Natural killer cell treated with Interleukin-12 subunit alpha and Interleukin-12 subunit beta and Interleukin-15 and Interleukin-18, amount 100 ng/mL, for 72 hours (primary cell): ENCODE data around the gene FBL. TPM values are rescaled to one million over a fixed set of nuclear protein-coding genes. Genes with fewer than 3 reads are reported as not detected.
"Not testable (repeated sequence)": the region's sequence is repeated elsewhere in the genome, so short reads cannot be mapped to it uniquely, and the experiment has no call there.

Experiments used
- ATAC-seq, 2 donors: fragments of 150-1000 bp; cut with Tn5 transposase in 1 of 2; sonication (Bioruptor Pico), chemical (Tn5 transposase) in 1 of 2; 2 replicates each; pipeline ENCODE4 v1.10.0; 2021
- DNase-seq: peaks from one replicate; pipeline ENCODE4 v3.0.0; 2022; ENCODE audit warnings: low spot score
- H3K27ac Mint-ChIP-seq, 2 donors: 1 replicate in 1 of 2; 2 replicates in 1 of 2; pipeline ENCODE4 v1.8.0; 2022; ENCODE audit warnings: mixed read lengths in 2 of 2, mild to moderate bottlenecking in 1 of 2, moderate library complexity in 1 of 2
- H3K27me3 Mint-ChIP-seq, 2 donors: 1 replicate in 1 of 2; 2 replicates in 1 of 2; pipeline ENCODE4 v1.8.0; 2022; ENCODE audit warnings: mixed read lengths in 2 of 2
- H3K36me3 Mint-ChIP-seq: one replicate; pipeline ENCODE4 v1.8.0; 2022; ENCODE audit warnings: mixed read lengths
- H3K4me1 Mint-ChIP-seq, 2 donors: 1 replicate in 1 of 2; 2 replicates in 1 of 2; pipeline ENCODE4 v1.8.0; 2022; ENCODE audit warnings: low read depth in 2 of 2, mixed read lengths in 2 of 2, mild to moderate bottlenecking in 1 of 2
- H3K4me3 Mint-ChIP-seq: one replicate; pipeline ENCODE4 v1.8.0; 2022; ENCODE audit warnings: mixed read lengths
- H3K9me3 Mint-ChIP-seq: 2 replicates; pipeline ENCODE4 v1.8.0; 2022; ENCODE audit warnings: mixed read lengths
- total RNA-seq, 2 donors: library from RNA; stranded (reverse); gene quantifications; one replicate each; pipeline ENCODE4 v1.2.3, GENCODE V29; 2022

FBL gene
- total RNA-seq: 100 to 1,000 TPM; 304 to 505 TPM

DNA sequence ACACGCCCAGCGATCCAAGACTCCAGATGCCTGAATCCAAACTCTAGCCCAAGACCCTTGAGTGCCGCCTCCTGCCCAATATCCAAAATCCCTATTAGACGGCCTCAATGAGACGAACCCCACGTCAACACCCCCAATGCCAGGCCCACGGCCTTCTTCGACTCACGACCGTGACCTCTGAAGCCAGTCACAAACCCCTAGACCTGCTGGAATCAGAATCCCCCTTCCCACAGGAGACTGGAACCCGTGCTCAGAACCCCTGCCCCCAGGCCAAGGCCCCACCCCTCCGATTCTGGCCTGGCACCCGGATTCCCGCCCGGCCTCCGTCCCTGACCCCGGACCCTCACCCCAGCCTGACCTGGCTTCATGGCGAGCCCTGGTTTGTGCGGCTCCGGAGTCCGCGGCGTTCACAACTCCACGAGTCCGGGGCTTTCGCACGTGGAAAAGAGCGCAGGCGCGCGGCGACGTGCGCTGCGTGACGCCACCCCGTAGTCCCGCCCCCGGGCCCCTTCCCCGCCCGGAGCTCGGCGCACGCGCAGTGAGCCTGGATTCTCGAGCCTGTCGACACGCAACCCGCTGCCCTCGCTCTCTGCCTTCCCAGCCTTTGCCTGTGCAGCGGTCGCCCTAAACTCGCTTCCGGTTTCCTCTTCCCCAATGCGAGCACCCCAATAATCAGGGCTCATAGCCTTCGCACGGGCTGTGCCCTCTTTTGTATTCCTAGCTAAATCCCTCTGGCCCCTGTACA is at the start of gene FBL:
TSS of gene FBL (minus strand) at position 447 of the 745 bp plus-strand sequence. CDS start at position 368, 79 bp downstream.
- DNase-seq: peak; percentile 98
- Mint-ChIP-seq H3K36me3 (no peaks in the 10 kb centered on the region), H3K27me3 (peaks cover 0 to 2% of the 10 kb centered on the region in 2 donors), H3K27ac (peak within 1 kb of the TSS; percentile 77 to 94), H3K9me3 (no peaks in the 10 kb centered on the region), H3K4me3 (peak within 1 kb of the TSS; percentile 88), H3K4me1 (peaks cover 40 to 41% of the 10 kb centered on the region in 2 donors)
- peak; percentile 96 for ATAC-seq

DNA sequence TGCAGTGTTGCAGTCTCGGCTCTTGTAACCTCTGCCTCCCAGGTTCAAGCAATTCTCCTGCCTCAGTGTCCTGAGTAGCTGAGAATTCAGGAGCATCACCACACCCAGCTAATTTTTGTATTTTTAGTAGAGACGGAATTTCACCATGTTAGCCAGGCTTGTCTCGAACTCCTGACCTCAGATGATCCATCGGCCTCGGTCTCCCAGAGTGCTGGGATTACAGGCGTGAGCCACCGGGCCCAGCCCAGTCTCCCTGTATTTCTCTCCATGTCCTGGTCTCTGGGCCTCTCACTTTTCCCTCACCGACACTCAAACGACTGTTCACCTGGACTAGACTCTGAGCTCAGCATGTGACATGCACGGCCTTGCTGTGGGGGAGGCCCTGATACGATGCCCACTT is 48.9 kb upstream of the FBL start:
- not testable (repeated sequence) for H3K4me1 Mint-ChIP-seq, H3K9me3 Mint-ChIP-seq, DNase-seq, H3K36me3 Mint-ChIP-seq, H3K27ac Mint-ChIP-seq, ATAC-seq, H3K27me3 Mint-ChIP-seq, H3K4me3 Mint-ChIP-seq

DNA sequence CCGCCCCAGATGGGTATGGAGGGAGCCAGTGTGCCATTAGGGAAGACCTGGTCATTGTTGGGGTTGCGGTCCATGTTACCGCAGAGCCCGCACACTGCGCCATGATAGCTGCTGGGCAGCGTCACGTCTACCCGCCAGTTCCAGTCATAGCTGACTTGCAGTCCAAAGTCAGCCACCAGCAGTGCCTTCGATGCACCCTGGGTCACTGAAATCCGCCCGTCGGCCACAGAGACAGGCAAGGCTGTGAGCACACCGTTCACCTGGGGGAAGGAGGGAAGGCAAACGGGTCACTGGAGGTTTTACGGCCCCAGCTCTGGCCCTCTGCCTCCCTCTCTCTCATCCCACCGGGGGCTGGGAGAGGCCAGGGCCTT is 48.0 kb upstream of the FBL start:
- ATAC-seq, DNase-seq, H3K4me1 Mint-ChIP-seq, H3K36me3 Mint-ChIP-seq, H3K4me3 Mint-ChIP-seq, H3K9me3 Mint-ChIP-seq, H3K27ac Mint-ChIP-seq, H3K27me3 Mint-ChIP-seq: not testable (repeated sequence)

- H3K27me3 Mint-ChIP-seq, H3K36me3 Mint-ChIP-seq, H3K4me1 Mint-ChIP-seq, H3K9me3 Mint-ChIP-seq, DNase-seq: not testable (repeated sequence)
- Mint-ChIP-seq H3K4me3 (peak overlapping the region; percentile 21), H3K27ac (peak overlapping the region in 1 of 2 donors; percentile 30)
- ATAC-seq: peak in 1 of 2 donors; percentile 17
These were observed 47.4 kb upstream of the FBL start for GRCh38 chr19:39893366-39894235.

DNA sequence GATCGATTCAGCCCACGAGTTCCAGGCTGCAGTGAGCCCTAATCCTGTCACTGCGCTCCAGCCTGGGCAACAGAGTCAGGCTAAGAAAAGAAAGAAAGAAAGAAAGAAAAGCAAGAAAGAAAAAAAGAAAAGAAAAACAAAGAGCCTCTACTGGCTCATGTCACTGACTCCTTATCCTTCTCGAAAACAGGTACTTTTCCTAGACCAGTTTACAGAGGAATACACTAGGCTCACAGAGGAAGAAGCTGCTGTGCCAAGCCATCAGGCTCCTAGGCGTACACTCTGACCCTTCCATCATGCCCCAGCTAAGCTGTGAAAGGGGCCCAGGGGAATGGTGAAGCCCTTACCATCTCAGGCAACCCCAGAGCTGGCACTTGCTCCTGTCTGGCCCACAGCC is 46.3 kb upstream of the FBL start:
- not testable (repeated sequence) for DNase-seq, H3K27ac Mint-ChIP-seq, H3K9me3 Mint-ChIP-seq, ATAC-seq, H3K4me1 Mint-ChIP-seq, H3K4me3 Mint-ChIP-seq, H3K27me3 Mint-ChIP-seq, H3K36me3 Mint-ChIP-seq

DNA sequence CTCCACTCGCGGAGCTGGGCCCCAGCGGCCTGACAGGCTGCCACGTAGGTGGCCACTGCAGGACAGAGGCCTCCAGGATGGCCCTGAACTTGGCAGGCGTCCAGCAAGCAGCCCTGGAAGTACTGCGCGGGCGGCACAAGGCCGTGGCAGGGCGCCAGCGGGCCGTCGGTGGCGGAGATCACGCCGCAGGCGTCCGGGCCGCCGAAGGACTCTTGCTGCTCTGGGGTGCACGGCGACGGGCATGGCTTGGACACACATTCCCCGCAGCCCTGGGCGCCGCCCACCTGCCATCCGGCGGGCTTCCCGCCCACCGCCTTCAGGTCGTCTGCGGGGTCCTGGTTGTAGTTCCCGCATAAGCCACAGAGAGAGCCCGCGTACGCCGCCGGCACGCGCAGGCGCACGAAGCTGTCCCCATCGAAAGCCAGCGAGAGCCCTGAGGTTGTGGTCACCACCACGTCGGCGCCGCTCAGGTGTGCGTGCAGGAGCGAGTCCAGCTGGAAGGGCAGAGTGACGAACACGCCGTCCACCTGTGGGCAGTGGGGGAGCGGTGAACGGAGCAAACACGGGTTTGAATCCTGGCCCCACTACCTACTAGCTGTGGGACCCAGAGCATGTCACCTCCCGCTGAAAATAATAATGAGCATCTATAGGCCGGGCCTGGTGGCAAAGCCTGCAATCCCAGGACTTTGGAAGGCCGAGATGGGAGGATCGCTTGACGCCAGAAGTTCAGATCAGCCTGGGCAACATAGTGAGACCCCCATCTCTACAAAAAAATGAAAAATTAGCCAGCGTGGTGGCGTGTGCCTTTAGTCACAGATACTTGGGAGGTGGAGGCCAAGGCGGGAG is 45.7 kb upstream of the FBL start:
- not testable (repeated sequence) for H3K4me1 Mint-ChIP-seq, DNase-seq, H3K36me3 Mint-ChIP-seq, H3K27me3 Mint-ChIP-seq, H3K4me3 Mint-ChIP-seq, H3K27ac Mint-ChIP-seq, H3K9me3 Mint-ChIP-seq
- peak; percentile 3 to 28 for ATAC-seq

GRCh38 chr19:39890755-39891551 is 44.8 kb upstream of the FBL start:
- H3K4me3 Mint-ChIP-seq: no peak overlapping the region

DNA sequence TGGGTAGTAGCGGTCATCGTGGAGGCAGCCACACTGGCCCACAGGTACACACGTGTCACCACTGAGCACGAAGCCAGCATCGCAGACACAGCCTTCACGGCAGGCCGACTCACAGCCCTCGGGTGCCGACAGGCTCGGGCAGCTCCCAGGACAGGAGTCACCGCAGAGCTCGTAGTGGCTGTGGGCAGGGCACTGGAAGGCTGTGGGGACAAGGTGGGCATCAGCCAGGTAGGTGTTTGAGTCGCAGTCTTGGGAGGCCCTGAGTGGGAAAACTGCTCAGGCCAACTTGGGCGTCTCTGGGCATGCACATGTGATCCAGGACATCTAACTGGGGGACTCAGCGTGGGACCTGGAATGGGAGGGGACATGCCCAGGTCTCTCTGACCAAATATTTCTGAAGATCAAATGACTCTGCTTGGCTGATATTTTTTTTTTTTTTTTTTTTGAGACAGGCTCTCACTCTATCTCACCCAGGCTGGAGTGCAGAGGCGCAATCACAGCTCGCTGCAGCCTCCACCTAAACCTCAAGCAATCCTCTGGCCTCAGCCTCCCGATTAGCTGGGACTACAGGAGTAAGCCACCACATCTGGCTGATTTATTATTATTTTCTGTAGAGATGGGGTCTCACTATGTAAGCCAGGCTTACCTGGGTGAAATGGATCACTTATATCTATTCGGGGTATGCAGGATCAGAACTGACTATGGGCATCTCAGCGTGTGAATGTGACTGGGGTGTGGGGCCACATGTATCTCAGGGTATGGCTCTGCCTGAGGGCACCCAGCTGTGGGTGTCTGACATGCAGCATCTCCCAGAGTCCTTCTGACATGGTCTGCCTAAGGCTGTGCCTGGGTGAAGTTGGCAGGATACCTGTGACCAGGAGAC is 43.9 kb upstream of the FBL start:
- not testable (repeated sequence) for H3K27me3 Mint-ChIP-seq, H3K4me1 Mint-ChIP-seq, H3K9me3 Mint-ChIP-seq, H3K36me3 Mint-ChIP-seq, H3K27ac Mint-ChIP-seq, H3K4me3 Mint-ChIP-seq, DNase-seq
- peak in 1 of 2 donors; percentile 4 for ATAC-seq

More at GRCh38 chr19:39890755-39891551, 44.8 kb upstream of the FBL start:
- Mint-ChIP-seq H3K36me3 (no peaks in the 10 kb centered on the region), H3K27me3 (no peaks in the 10 kb centered on the region), H3K27ac (peak overlapping the region in 1 of 2 donors; percentile 66), H3K9me3 (no peaks in the 10 kb centered on the region), H3K4me1 (peaks cover 6 to 8% of the 10 kb centered on the region in 2 donors)
- DNase-seq: no peak
- no peak for ATAC-seq

- H3K27ac Mint-ChIP-seq, ATAC-seq, H3K4me1 Mint-ChIP-seq, H3K36me3 Mint-ChIP-seq, H3K27me3 Mint-ChIP-seq, H3K4me3 Mint-ChIP-seq, H3K9me3 Mint-ChIP-seq, DNase-seq: not testable (repeated sequence)
These were observed 41.3 kb upstream of the FBL start for GRCh38 chr19:39887456-39887951.

GRCh38 chr19:39885821-39886554 is 39.8 kb upstream of the FBL start:
- peak in 1 of 2 donors; percentile 2 for ATAC-seq
- H3K4me1 Mint-ChIP-seq, H3K4me3 Mint-ChIP-seq, H3K27me3 Mint-ChIP-seq, H3K9me3 Mint-ChIP-seq, H3K27ac Mint-ChIP-seq, H3K36me3 Mint-ChIP-seq, DNase-seq: not testable (repeated sequence)

DNA sequence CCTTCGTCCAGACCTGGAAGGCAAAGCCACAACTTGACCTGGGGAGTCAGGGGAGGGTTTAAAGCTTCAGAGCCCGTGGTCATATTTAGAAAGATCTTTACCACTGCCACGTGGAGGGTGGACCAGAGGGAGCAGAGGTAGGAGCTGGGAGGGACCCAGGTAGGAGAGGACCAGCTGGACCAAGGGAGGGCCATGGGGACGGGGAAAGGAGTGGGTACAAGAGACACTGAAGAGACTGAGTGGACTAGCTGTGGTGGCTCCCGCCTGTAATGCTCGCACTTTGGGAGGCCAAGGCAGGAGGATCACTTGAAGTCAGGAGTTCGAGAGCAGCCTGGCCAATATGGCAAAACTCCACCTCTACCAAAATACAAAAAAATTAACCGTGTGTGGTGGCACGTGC is 38.5 kb upstream of the FBL start:
- H3K9me3 Mint-ChIP-seq, H3K36me3 Mint-ChIP-seq, H3K27ac Mint-ChIP-seq, H3K4me3 Mint-ChIP-seq, H3K4me1 Mint-ChIP-seq, H3K27me3 Mint-ChIP-seq, DNase-seq, ATAC-seq: not testable (repeated sequence)

- not testable (repeated sequence) for H3K36me3 Mint-ChIP-seq, ATAC-seq, DNase-seq, H3K4me1 Mint-ChIP-seq, H3K4me3 Mint-ChIP-seq, H3K9me3 Mint-ChIP-seq, H3K27me3 Mint-ChIP-seq
- H3K27ac Mint-ChIP-seq: peak overlapping the region in 1 of 2 donors; percentile 26
These were observed 36.5 kb upstream of the FBL start for GRCh38 chr19:39882645-39883044.
